ENCODE measurements around the gene HOXA9. TPM values are rescaled to one million over a fixed set of nuclear protein-coding genes. Genes with fewer than 3 reads are reported as not detected.
A peak's percentile ranks its signal among the peaks of the same experiment; 100 is the strongest.

Gene HOXA9
- total RNA-seq, 2 donors from 2014 or later = not detected

DNA sequence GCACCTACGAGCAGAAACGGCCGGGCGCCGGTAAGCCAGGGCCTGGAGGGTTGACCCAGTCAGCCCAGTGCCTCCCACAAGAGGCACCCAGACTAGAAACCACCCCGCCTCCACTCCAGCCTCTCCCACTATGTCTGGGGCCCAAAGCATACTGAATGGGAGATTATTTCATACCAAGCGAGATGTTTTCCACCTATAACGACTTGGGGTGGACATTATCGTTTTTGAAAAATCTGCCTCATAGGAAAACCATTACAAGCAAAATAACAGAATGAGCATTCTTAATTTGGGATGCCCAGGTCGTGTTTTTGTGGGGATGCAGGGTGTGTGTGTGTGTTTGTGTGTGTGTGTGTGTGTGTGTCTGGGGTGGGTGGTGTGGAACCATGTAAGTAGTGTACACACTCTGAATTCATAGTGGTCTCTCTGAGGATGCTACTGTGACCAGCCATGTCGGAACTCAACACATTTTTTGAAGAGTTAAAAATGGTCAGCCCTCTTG, 19.4 kb downstream of the HOXA9 start:
- ATAC-seq (no peak), DNase-seq (ENCODE audit: low spot score in 2 of 2) (no peak)
- Mint-ChIP-seq H3K27ac (no peak overlapping the region), H3K9me3 (no peaks in the 10 kb centered on the region), H3K36me3 (peaks cover 0 to 12% of the 10 kb centered on the region in 2 donors)

DNA sequence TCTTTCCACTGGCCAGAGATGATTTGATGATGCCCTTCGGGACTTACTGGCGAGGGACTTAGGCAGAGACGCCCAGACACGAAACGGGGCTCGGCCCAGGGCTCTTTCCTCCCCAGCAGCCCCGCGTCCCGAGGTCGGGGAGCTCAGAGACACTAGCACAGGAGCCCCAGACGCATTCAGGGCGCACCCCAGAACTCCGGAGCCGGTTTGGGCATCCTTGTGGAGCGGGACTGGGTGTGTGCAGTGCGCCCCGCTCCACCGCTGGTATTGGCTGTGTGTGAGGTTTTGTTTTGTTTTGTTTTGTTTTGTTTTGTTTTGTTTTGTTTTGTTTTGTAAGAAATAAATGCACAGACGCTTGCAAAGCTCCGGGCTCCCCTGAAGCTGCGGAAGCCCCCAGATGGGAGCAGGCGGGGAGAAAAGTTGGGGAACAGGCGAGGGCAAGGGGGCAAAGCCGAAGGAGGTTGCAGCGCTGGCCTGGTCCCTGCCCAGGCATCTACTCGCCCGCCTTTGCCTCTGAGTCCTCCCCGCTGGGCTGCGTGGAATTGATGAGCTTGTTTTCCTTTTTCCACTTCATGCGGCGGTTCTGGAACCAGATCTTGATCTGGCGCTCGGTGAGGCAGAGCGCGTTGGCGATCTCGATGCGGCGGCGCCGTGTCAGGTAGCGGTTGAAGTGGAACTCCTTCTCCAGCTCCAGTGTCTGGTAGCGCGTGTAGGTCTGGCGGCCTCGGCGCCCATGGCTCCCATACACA, 20.0 kb downstream of the HOXA9 start:
- no peak for ATAC-seq
- H3K36me3 Mint-ChIP-seq = peaks cover 0 to 12% of the 10 kb centered on the region in 2 donors

DNA sequence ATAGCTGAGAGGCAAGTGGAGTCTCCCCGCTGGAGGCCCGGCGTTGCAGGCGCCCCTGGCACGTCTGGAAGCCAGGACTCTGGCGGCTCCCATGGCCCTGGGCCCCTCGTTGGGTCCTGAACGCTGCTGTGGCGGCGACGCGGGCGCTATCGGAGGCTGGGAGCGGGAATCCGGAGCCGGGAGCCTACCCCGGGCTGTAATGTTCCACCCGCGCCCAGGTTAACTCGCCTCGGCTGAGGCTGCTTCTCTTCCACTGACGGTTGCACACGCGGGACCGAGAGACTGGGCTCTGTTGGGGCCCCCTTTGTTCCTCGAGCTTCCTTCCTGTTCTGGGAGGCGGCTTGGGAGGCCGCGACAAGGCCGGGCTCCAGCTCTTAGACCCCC, 20.6 kb downstream of the HOXA9 start:
- H3K9me3 Mint-ChIP-seq = no peaks in the 10 kb centered on the region
- DNase-seq (ENCODE audit: low spot score in 2 of 2) (no peak), ATAC-seq (no peak)
- H3K36me3 Mint-ChIP-seq = peaks cover 0 to 12% of the 10 kb centered on the region in 2 donors
- no peak overlapping the region for H3K27ac Mint-ChIP-seq

More for the DNA sequence above, 20.0 kb downstream of the HOXA9 start:
- H3K9me3 Mint-ChIP-seq = no peaks in the 10 kb centered on the region
- no peak for DNase-seq (ENCODE audit: low spot score in 2 of 2)
- H3K27ac Mint-ChIP-seq = no peak overlapping the region

DNA sequence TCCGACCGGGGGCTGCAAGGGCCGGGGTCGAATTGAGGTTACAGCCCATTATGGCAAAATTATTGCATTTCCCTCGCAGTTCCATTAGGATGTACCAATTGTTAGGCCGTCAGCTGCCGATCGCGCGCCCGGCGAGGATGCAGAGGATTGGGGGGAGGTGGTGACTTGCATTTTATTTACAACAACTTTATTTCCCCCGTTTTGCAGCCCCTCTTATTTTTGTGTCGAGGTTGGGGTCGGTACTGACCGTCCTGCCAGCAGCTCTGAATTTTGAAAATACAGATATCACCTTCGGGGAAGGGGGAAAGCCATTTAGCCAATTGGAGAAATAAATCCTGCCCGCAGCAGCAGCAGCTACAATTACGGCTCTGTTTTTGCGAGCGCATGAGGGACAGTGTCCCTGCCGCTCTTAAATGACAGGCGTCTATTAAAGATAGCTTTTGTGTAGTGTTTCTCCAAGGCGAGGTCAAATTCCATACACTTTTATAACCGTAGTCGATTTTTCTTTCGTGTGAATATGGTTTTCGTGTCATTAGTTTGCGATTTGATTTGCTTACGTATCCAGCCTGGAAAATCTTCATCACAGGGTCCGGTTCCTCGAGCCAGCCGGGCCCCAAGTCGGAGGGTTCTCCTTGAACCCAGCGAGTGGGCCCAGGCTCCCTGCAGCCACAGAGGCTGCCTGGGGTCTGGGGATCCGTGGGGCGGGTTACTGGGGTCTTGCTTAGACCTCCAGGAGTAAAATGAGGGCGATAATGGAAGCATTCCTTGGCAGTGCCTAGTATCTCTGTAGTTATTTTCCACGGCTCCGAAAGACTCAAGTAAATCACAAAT, 21.2 kb downstream of the HOXA9 start:
- DNase-seq (ENCODE audit: low spot score in 2 of 2) = no peak
- Mint-ChIP-seq H3K27ac (no peak overlapping the region), H3K9me3 (no peaks in the 10 kb centered on the region), H3K36me3 (peaks cover 0 to 12% of the 10 kb centered on the region in 2 donors)
- no peak for ATAC-seq

DNA sequence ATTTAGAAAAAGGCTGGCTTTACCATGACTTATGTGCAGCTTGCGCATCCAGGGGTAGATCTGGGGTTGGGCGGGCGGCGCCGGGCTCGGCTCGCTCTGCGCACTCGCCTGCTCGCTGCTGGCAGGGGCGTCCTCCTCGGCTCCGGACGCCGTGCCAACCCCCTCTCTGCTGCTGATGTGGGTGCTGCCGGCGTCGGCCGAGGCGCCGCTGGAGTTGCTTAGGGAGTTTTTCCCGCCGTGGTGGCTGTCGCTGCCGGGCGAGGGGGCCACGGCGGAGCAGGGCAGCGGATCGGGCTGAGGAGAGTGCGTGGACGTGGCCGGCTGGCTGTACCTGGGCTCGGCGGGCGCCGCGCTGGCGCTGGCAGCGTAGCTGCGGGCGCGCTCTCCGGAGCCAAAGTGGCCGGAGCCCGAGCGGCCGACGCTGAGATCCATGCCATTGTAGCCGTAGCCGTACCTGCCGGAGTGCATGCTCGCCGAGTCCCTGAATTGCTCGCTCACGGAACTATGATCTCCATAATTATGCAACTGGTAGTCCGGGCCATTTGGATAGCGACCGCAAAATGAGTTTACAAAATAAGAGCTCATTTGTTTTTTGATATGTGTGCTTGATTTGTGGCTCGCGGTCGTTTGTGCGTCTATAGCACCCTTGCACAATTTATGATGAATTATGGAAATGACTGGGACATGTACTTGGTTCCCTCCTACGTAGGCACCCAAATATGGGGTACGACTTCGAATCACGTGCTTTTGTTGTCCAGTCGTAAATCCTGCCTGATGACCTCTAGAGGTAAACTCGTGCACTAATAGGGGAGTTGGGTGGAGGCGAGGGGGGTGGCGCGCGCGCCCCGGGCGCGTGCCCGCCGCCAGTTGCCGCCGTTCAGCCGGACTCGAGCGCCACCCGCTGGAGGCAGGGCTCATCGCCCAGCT, 22.1 kb downstream of the HOXA9 start, which contains the start of gene HOXA5:
TSS of gene HOXA5 (minus strand) at position 659 of the 927 bp plus-strand sequence. CDS start at position 585, 74 bp downstream.
- peak; percentile 37 to 41 for ATAC-seq
- Mint-ChIP-seq H3K9me3 (no peaks in the 10 kb centered on the region), H3K36me3 (peaks cover 0 to 9% of the 10 kb centered on the region in 2 donors), H3K27ac (no peak within 1 kb of the TSS)
- DNase-seq (ENCODE audit: low spot score in 2 of 2) = no peak

DNA sequence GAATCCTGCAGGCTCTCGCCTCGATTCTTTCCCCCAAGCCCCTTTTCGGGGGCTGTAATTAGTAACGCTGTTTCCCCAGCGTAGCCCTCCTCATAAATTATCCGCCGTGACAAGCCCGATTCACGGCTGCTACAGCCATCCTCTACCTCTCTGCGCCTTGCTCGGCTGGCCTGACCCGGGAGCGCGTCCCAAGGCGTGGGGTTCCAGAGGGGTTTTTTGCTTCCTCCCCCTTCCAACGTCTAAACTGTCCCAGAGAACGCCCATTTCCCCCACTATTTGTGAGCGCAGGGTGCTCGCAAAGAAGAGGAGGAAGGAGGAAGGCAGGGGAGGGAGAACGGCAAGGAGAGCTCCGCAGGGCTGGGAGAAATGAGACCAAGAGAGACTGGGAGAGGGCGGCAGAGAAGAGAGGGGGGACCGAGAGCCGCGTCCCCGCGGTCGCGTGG, 22.7 kb downstream of the HOXA9 start:
- no peak for DNase-seq (ENCODE audit: low spot score in 2 of 2)
- peaks cover 0 to 5% of the 10 kb centered on the region in 2 donors for H3K36me3 Mint-ChIP-seq
- no peaks in the 10 kb centered on the region for H3K9me3 Mint-ChIP-seq
- no peak overlapping the region for H3K27ac Mint-ChIP-seq
- ATAC-seq = no peak

DNA sequence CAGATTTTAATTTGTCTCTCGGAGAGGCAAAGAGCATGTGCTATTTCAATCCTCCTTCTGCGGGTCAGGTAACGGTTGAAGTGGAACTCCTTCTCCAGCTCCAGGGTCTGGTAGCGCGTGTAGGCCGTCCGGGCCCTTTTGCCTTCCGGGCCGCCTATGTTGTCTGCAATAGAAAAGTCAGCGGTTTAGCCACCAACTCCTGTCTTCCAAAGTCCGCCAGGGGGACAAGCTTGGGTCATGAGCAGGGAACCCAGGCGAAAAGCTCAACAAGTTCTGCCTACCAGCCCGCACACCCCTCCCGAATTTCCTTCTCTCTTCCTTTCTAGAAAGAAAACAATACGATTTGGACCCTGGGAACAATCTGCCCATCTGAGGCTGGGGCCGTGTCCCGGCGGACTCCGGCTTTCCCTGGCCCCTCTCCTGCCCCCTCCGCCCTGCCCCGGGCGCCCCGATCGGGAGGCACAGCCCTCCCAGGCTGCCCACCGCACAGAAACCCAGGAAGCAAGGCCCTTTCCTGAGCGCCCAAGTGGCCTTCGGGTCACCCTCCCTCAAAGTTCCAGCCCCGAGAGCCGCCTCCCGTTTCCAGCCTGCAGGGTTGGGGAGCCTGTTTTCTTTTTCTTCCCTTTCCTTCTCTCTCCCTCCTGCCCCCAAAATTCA, 23.3 kb downstream of the HOXA9 start:
- DNase-seq (ENCODE audit: low spot score in 2 of 2) (no peak), ATAC-seq (no peak)
- H3K9me3 Mint-ChIP-seq = no peaks in the 10 kb centered on the region
- H3K27ac Mint-ChIP-seq = no peak overlapping the region
- peaks cover 0 to 5% of the 10 kb centered on the region in 2 donors for H3K36me3 Mint-ChIP-seq

DNA sequence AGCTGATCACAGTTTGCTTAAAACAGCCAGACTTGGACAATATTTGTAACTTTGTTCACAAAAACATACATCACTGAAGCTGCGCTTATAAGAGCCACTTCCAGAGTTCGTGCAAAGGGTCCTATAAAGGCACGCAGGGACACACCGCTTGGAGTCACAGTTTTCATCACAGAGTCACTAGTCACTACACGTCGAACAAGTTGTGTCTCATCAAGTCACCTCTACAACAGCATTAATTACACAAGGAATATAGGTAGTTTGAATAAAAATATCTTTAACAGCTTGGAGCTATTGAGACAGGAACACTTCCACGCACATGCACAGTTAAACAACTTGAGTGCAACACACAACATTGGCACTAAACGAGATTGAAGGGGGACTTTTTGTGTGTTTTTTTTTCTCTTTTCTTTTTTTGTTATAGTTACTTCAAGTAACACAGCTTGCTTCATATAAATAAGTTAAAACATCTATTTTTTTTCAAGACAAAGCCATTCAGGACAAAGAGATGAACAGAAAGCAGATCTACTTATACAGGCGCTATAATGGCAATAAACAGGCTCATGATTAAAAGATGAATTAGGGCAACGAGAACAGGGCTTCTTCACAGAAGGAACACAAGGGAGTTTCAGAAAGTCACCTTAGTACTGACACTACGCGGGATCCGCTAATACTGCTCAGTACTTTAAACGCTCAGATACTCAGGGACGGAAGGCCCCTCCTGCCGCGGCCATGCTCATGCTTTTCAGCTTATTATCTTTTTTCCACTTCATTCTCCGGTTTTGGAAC, 24.0 kb downstream of the HOXA9 start:
- DNase-seq (ENCODE audit: low spot score in 2 of 2) = no peak
- no peaks in the 10 kb centered on the region for H3K9me3 Mint-ChIP-seq
- no peak for ATAC-seq
- no peak overlapping the region for H3K27ac Mint-ChIP-seq
- H3K36me3 Mint-ChIP-seq = peaks cover 0 to 1% of the 10 kb centered on the region in 2 donors

DNA sequence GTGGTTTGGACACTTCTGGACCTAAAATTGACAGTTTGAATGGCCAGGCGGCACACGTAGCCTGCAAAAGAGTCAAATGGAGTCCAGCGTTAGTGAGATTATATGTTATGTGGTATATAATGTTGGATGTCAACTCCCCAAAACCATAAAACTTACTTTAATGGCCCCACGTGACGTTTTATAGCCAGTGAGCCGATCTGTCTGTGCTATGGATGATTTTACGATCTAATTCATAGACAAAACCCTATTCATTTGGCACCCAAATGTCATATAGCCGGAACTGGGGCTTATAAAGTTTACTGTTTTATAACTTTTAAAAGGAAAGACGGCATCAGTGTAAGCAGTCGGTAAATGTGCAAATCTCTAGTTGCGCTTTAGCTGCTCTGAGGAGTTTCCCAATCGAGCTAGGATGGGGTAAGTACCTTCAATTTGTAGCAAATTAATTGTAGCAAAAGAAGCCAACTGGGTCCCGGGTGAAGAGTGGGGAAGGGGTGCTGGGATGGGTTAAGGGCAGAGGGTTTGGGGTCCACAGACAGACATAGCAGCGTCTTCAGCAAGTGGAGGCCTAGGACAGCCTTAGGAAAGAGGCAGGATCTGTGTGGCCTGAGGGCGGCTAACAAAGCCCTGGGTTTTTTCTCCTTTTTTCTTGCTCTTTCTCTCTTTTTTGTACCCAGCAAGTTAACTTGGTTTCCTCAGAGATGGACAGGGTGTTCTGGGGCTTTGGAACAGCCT, 25.0 kb downstream of the HOXA9 start:
- ATAC-seq = no peak
- Mint-ChIP-seq H3K9me3 (no peaks in the 10 kb centered on the region), H3K36me3 (no peaks in the 10 kb centered on the region), H3K27ac (no peak overlapping the region)
- no peak for DNase-seq (ENCODE audit: low spot score in 2 of 2)

DNA sequence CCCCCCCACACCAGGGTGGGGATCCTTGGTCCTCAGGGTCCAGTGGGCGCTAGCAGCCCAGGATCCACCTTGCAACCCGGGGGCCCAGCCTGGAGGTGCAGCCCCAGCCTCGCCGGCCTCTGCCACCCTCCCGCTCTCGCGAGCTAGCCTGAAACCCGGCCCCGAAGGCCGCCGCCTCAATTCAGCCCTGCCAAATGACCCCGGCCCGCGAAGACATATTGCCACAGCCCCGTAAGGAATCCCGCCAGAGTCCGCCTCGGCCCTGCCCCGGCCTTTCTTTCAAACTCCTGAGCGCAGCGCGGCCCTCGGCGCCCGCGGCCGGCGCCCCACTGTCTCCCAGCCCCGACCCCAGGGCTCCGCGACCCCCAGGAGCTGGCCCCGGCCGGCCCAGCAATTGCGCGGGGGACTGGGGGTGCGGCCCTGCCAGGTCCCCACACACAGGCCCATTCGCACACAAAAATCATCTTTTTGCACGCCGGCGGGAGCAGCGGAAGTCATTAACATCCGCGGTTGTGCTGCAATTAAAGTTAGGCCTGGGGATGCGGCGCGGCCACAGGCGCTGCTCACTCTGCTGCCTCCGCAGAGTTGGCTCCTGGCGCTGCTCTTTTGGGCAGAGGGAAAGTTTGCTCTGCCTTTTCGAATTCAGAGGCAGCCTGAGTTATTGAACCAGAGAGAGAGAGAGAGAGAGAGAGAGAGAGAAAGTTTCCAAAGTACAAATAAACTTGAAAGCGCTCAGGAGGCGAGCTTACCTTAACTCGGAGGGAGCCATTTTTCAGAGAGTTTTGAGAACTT, 25.8 kb downstream of the HOXA9 start:
- no peak overlapping the region for H3K27ac Mint-ChIP-seq
- DNase-seq (ENCODE audit: low spot score in 2 of 2) (no peak), ATAC-seq (no peak)
- H3K36me3 Mint-ChIP-seq = no peaks in the 10 kb centered on the region
- H3K9me3 Mint-ChIP-seq = no peaks in the 10 kb centered on the region

DNA sequence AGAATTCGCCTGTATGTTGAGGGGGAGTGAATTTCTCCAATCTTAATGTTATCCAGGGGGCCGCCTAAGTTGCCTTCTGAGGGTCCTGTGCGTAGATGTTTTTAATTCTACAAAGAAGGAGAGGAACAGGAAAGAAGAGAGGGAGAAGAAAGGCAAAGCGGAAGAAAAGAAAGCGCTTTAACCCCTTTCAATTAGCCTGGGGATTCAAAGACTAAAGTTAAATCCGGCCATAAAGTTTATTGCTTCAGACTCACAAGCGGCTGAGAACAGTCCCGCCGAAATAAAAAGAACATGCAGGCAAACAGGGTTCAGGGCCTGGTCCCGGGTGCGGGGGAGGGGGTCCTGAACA, 26.4 kb downstream of the HOXA9 start:
- DNase-seq (ENCODE audit: low spot score in 2 of 2) (no peak), ATAC-seq (no peak)
- Mint-ChIP-seq H3K27ac (no peak overlapping the region), H3K36me3 (no peaks in the 10 kb centered on the region), H3K9me3 (no peaks in the 10 kb centered on the region)

DNA sequence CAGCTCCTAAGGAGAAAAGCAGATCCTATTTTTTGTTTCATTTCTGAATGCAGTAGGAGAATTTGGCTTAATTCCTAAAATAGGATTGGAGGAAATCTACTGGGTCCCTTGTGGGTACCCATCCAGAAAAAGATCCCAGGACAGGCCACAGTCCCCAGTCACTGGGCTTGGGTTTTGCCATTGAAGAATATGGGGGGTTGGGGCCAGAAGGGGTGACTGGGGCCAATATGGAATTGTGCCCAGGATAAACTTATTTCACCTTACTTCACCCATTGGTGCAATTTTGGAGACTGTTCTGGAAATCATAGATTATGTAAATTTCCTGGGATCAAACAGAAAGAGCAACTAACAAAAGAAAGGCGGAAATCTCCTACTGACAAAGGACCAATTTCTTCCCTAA, 26.9 kb downstream of the HOXA9 start:
- ATAC-seq = no peak
- H3K9me3 Mint-ChIP-seq = no peaks in the 10 kb centered on the region
- H3K27ac Mint-ChIP-seq = no peak overlapping the region
- no peak for DNase-seq (ENCODE audit: low spot score in 2 of 2)
- no peaks in the 10 kb centered on the region for H3K36me3 Mint-ChIP-seq

DNA sequence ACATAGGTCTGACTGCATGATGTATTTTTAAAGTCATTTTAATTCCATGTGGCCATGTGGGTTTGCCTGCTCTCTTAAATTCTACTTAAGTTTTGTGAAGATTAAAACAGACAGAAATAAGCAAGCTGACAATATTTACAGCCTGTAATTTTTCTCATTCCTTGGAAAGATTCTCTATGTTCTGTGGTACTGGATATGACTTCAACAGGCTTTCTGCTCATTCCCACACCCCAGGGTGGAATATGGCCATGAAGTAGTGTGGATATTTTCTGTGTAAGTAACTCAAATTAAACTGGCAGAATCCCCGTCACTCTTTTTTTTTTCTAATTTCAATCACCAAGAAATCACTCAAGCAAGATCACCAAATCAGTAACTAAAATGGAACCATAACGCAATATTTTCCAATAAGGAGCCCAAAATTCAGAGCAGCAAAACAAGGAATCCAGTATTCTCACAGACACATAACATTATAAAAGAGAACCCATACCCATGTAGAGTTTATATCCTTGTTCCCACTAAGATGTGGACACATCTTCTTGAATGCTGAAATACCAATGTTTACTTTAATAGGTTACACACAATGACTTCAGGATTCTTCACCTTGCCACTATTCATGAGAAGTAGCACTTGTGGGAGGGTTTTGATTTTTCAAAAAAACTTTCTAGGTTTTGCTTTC, 27.6 kb downstream of the HOXA9 start:
- DNase-seq (ENCODE audit: low spot score in 2 of 2) = no peak
- Mint-ChIP-seq H3K27ac (no peak overlapping the region), H3K36me3 (no peaks in the 10 kb centered on the region), H3K9me3 (no peaks in the 10 kb centered on the region)
- no peak for ATAC-seq

DNA sequence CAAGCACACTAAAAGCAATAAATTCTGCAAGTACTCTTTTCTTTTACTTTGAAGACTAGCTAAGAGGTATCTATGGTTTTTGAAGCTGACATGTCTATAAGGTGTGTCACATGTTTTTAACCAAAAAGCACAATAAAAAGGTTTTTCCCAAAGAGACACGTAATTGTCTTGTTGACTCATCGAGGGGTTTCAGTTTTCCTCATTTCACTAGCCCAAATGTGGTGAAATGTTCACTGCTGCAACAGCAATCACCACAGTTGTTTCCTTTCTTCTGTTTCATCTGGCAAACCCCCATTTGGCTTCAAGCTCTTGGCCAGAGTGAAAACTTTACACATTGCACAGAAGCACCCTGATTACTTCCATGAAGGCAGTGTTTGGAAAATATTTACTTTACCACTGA, 30.9 kb downstream of the HOXA9 start:
- peak; percentile 74 to 90 for ATAC-seq
- Mint-ChIP-seq H3K9me3 (no peaks in the 10 kb centered on the region), H3K27ac (no peak overlapping the region), H3K36me3 (peaks cover 0 to 1% of the 10 kb centered on the region in 2 donors)
- no peak for DNase-seq (ENCODE audit: low spot score in 2 of 2)
